Measurements from ENCODE around the gene CAD.
A peak's percentile ranks its signal among the peaks of the same experiment; 100 is the strongest.

The CAD gene

DNA sequence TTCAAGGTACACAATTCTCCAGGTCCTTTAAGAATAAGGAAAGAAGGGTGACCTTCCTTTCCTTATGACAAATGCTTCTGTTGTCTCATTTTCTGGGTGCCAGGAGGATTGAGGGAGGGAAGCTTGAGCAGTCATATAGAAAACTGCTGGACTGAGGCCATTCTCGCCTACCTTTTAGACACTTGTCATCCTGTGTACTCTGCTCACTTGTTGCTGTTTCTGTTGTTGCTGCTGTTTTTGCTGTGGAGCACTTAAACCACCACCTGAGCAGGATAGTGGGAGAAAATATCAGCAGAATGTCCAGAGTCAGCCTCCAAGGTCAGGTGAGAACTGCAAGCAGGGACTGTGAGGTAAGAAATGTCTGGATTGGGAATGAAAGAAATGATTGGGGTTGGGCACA is 60.8 kb downstream of the CAD start:
- no peaks in the 10 kb centered on the region for H3K9me3 ChIP-seq (ENCODE audit: control insufficient read depth, insufficient read depth, low read length)
- no peak overlapping the region for H3K4me3 ChIP-seq (ENCODE audit: low read depth, low read length)
- H3K27me3 ChIP-seq (ENCODE audit: control insufficient read depth, insufficient read depth, low read length), result peaks cover 6% of the 10 kb centered on the region
- H3K36me3 ChIP-seq (ENCODE audit: control insufficient read depth, insufficient read depth, low read length), result no peaks in the 10 kb centered on the region
- peaks cover 16% of the 10 kb centered on the region for H3K4me1 ChIP-seq (ENCODE audit: control insufficient read depth, insufficient read depth, low read length)
- no peak overlapping the region for H3K9ac ChIP-seq (ENCODE audit: low read depth, low read length)

- Histone ChIP-seq H3K9me3 (ENCODE audit: control insufficient read depth, insufficient read depth, low read length) (no peaks in the 10 kb centered on the region), H3K4me3 (ENCODE audit: low read depth, low read length) (no peak overlapping the region), H3K27me3 (ENCODE audit: control insufficient read depth, insufficient read depth, low read length) (peaks cover 6% of the 10 kb centered on the region), H3K4me1 (ENCODE audit: control insufficient read depth, insufficient read depth, low read length) (peaks cover 17% of the 10 kb centered on the region), H3K36me3 (ENCODE audit: control insufficient read depth, insufficient read depth, low read length) (no peaks in the 10 kb centered on the region), H3K9ac (ENCODE audit: low read depth, low read length) (no peak overlapping the region)
Measured at GRCh38 chr2:27280826-27281225, 63.7 kb downstream of the CAD start.

DNA sequence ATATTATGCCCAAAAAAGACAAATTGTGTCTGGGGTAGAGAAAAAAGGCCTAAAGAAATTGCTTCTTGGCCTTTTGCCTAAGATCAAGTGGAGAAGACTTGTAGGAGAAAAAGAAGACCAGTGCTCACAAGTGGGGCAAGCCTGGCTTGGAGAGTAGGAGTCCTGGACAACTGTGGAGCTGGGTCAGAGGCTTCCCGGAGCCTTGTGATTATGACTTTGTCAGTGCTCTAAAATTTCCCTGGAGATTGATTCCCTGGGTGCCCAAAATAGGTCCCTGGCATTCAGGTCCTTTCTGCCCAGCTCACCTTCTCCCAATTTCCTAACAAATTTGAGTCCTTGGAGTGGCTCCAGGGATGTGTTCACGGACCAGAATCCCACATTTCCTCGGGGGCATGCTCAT is 64.3 kb downstream of the CAD start:
- peaks cover 6% of the 10 kb centered on the region for H3K27me3 ChIP-seq (ENCODE audit: control insufficient read depth, insufficient read depth, low read length)
- H3K9ac ChIP-seq (ENCODE audit: low read depth, low read length), result no peak overlapping the region
- no peaks in the 10 kb centered on the region for H3K36me3 ChIP-seq (ENCODE audit: control insufficient read depth, insufficient read depth, low read length)
- H3K4me1 ChIP-seq (ENCODE audit: control insufficient read depth, insufficient read depth, low read length), result peaks cover 19% of the 10 kb centered on the region
- no peaks in the 10 kb centered on the region for H3K9me3 ChIP-seq (ENCODE audit: control insufficient read depth, insufficient read depth, low read length)
- no peak overlapping the region for H3K4me3 ChIP-seq (ENCODE audit: low read depth, low read length)

DNA sequence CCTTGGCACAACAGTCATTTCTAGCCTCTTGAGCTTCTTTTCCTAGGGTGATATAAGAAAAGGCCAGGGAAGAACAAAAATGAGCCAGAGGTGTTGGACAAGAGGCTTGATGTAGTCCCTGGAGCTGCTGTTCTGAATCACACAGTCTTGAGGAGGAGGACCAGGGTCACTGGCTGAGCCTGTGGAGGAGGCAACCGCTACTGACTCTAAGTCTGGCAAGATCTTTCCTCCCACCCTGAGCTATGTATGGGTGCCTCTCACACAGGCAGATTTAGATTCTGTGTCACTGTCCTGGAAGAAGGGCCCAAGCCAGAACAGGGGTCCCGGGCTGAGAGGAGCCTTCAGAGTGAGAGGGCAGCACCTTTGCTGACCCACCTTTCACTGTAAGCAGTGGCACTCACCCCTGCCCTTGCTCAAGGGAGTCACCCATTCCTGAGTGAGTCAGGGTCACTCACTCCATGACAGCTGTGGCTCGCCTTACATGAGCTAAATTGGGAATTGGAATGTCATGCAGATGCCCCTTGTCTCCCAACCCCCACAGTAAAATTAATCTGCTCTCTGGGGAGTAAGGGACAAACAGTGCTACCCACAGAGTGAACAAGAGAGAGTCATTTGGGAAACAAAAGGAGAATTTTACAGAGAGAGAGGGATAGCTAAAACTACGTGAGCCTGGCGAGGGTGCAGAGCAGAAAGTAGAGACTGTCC is 64.8 kb downstream of the CAD start, which contains the start of gene TRIM54:
Gene TRIM54 (plus strand): TSS at position 575 of the 705 bp plus-strand sequence. CDS start 303 bp downstream, outside the sequence.
- Histone ChIP-seq H3K9me3 (ENCODE audit: control insufficient read depth, insufficient read depth, low read length) (no peaks in the 10 kb centered on the region), H3K9ac (ENCODE audit: low read depth, low read length) (peak within 1 kb of the TSS; percentile 39), H3K27me3 (ENCODE audit: control insufficient read depth, insufficient read depth, low read length) (peaks cover 6% of the 10 kb centered on the region), H3K36me3 (ENCODE audit: control insufficient read depth, insufficient read depth, low read length) (no peaks in the 10 kb centered on the region), H3K4me3 (ENCODE audit: low read depth, low read length) (peak within 1 kb of the TSS; percentile 40), H3K4me1 (ENCODE audit: control insufficient read depth, insufficient read depth, low read length) (peaks cover 24% of the 10 kb centered on the region)

- H3K9ac ChIP-seq (ENCODE audit: low read depth, low read length), result peak overlapping the region; percentile 39
- peaks cover 24% of the 10 kb centered on the region for H3K4me1 ChIP-seq (ENCODE audit: control insufficient read depth, insufficient read depth, low read length)
- H3K9me3 ChIP-seq (ENCODE audit: control insufficient read depth, insufficient read depth, low read length), result no peaks in the 10 kb centered on the region
- peak overlapping the region; percentile 40 for H3K4me3 ChIP-seq (ENCODE audit: low read depth, low read length)
- no peaks in the 10 kb centered on the region for H3K36me3 ChIP-seq (ENCODE audit: control insufficient read depth, insufficient read depth, low read length)
- H3K27me3 ChIP-seq (ENCODE audit: control insufficient read depth, insufficient read depth, low read length), result peaks cover 6% of the 10 kb centered on the region
Measured at GRCh38 chr2:27282892-27283291, 65.7 kb downstream of the CAD start.

DNA sequence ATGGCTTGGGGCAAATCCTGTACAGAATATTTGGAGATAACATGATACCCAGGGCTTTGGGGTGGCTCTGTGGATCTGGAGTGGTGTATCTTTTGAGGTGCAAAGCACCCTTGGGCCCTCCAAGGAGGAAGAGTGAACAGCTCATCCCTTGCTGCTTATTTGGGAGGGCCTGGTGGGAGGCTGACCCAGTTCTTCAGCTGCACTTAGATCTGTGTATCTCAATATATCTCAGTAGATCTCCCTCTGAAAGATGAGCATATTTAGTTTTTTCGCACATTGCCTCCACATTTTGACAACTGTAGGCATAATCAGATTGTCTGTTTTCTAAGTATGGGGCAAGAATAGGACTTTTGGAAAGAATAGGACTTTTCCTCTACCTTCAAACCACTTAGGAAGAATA is 67.8 kb downstream of the CAD start:
- H3K4me3 ChIP-seq (ENCODE audit: low read depth, low read length), result no peak overlapping the region
- H3K4me1 ChIP-seq (ENCODE audit: control insufficient read depth, insufficient read depth, low read length), result peaks cover 24% of the 10 kb centered on the region
- H3K9ac ChIP-seq (ENCODE audit: low read depth, low read length), result no peak overlapping the region
- H3K27me3 ChIP-seq (ENCODE audit: control insufficient read depth, insufficient read depth, low read length), result peaks cover 6% of the 10 kb centered on the region
- no peaks in the 10 kb centered on the region for H3K36me3 ChIP-seq (ENCODE audit: control insufficient read depth, insufficient read depth, low read length)
- no peaks in the 10 kb centered on the region for H3K9me3 ChIP-seq (ENCODE audit: control insufficient read depth, insufficient read depth, low read length)

GRCh38 chr2:27285481-27285880 is 68.3 kb downstream of the CAD start:
- H3K36me3 ChIP-seq (ENCODE audit: control insufficient read depth, insufficient read depth, low read length), result no peaks in the 10 kb centered on the region
- peaks cover 24% of the 10 kb centered on the region for H3K4me1 ChIP-seq (ENCODE audit: control insufficient read depth, insufficient read depth, low read length)
- H3K4me3 ChIP-seq (ENCODE audit: low read depth, low read length), result no peak overlapping the region

GRCh38 chr2:27288610-27289009 is 71.4 kb downstream of the CAD start:
- peaks cover 9% of the 10 kb centered on the region for H3K4me1 ChIP-seq (ENCODE audit: control insufficient read depth, insufficient read depth, low read length)
- H3K9me3 ChIP-seq (ENCODE audit: control insufficient read depth, insufficient read depth, low read length), result no peaks in the 10 kb centered on the region
- H3K27me3 ChIP-seq (ENCODE audit: control insufficient read depth, insufficient read depth, low read length), result no peaks in the 10 kb centered on the region
- H3K36me3 ChIP-seq (ENCODE audit: control insufficient read depth, insufficient read depth, low read length), result no peaks in the 10 kb centered on the region
- no peak overlapping the region for H3K4me3 ChIP-seq (ENCODE audit: low read depth, low read length)
- H3K9ac ChIP-seq (ENCODE audit: low read depth, low read length), result no peak overlapping the region

More at GRCh38 chr2:27285481-27285880, 68.3 kb downstream of the CAD start:
- H3K9me3 ChIP-seq (ENCODE audit: control insufficient read depth, insufficient read depth, low read length), result no peaks in the 10 kb centered on the region
- no peak overlapping the region for H3K9ac ChIP-seq (ENCODE audit: low read depth, low read length)
- peaks cover 6% of the 10 kb centered on the region for H3K27me3 ChIP-seq (ENCODE audit: control insufficient read depth, insufficient read depth, low read length)

DNA sequence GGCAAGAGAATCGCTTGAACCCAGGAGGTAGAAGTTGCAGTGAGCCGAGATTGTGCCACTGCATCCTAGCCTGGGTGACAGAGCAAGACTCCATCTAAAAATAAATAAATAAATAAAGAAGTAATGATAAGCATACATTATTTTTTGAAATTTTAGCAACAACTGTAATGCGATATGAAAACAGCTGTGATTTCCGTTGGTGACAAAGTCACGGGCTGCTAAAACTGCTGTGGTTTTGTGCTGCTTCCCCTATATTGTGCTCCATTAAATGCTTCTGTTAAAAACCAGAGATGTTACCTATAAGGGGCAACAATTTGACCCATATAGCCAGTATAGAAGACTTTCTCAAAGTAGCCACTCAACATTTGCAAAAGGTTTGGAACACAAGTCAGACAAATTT is 73.4 kb downstream of the CAD start:
- H3K27me3 ChIP-seq (ENCODE audit: control insufficient read depth, insufficient read depth, low read length), result no peaks in the 10 kb centered on the region
- H3K36me3 ChIP-seq (ENCODE audit: control insufficient read depth, insufficient read depth, low read length), result no peaks in the 10 kb centered on the region
- H3K9ac ChIP-seq (ENCODE audit: low read depth, low read length), result no peak overlapping the region
- no peak overlapping the region for H3K4me3 ChIP-seq (ENCODE audit: low read depth, low read length)
- H3K9me3 ChIP-seq (ENCODE audit: control insufficient read depth, insufficient read depth, low read length), result no peaks in the 10 kb centered on the region
- H3K4me1 ChIP-seq (ENCODE audit: control insufficient read depth, insufficient read depth, low read length), result peaks cover 9% of the 10 kb centered on the region

- H3K36me3 ChIP-seq (ENCODE audit: control insufficient read depth, insufficient read depth, low read length), result no peaks in the 10 kb centered on the region
- H3K27me3 ChIP-seq (ENCODE audit: control insufficient read depth, insufficient read depth, low read length), result no peaks in the 10 kb centered on the region
- H3K9ac ChIP-seq (ENCODE audit: low read depth, low read length), result no peak overlapping the region
- H3K4me1 ChIP-seq (ENCODE audit: control insufficient read depth, insufficient read depth, low read length), result peaks cover 3% of the 10 kb centered on the region
- H3K9me3 ChIP-seq (ENCODE audit: control insufficient read depth, insufficient read depth, low read length), result no peaks in the 10 kb centered on the region
- H3K4me3 ChIP-seq (ENCODE audit: low read depth, low read length), result peak overlapping the region; percentile 35
Measured at GRCh38 chr2:27291865-27292264, 74.7 kb downstream of the CAD start.
